ENCODE results near the gene CAMK1D.

CAMK1D gene

GRCh38 chr10:12884851-12885250 is 535.5 kb downstream of the CAMK1D start:
- DNase-seq = no peak
- Mint-ChIP-seq H3K4me3 (no peak overlapping the region), H3K9me3 (no peaks in the 10 kb centered on the region), H3K27ac (no peak overlapping the region), H3K36me3 (ENCODE audit: low read depth) (no peaks in the 10 kb centered on the region), H3K27me3 (peaks cover 10% of the 10 kb centered on the region), H3K4me1 (no peaks in the 10 kb centered on the region)
- ATAC-seq = no peak

All from activated naive CD8-positive, alpha-beta T cell treated with anti-CD3 and anti-CD28 coated beads, Interleukin-2, amount 50 U/mL, for 24 hours (primary cell).